Esophagus muscularis mucosa (tissue), 3 donors: ENCODE measurements around the gene UGT2A2.
"Not testable (repeated sequence)": the region's sequence is repeated elsewhere in the genome, so short reads cannot be mapped to it uniquely, and the experiment has no call there.

ENCODE experiments used
- CTCF ChIP-seq, 3 experiments: fragments of 200-600 bp in 2 of 3; fragments of 450-650 bp in 1 of 3; sonication (generic) in 2 of 3; IDR thresholded peaks; one replicate each; pipeline ENCODE4 v1.5.1; 2017 to 2019; ENCODE audit warnings: antibody characterized with exemption in 3 of 3, mild to moderate bottlenecking in 2 of 3, moderate library complexity in 1 of 3
- POLR2A ChIP-seq: fragments of 450-650 bp; IDR thresholded peaks from one replicate; pipeline ENCODE4 v1.6.1; 2017; ENCODE audit warnings: antibody characterized with exemption, moderate library complexity, mild to moderate bottlenecking, low read depth

- not testable (repeated sequence) for TF ChIP-seq CTCF (IDR thresholded peaks at IDR 0.05); POLR2A
These were observed 21.8 kb upstream of the UGT2A2 start for GRCh38 chr4:69661130-69661803.
